ENCODE results near the gene SP1.

Gene SP1

DNA sequence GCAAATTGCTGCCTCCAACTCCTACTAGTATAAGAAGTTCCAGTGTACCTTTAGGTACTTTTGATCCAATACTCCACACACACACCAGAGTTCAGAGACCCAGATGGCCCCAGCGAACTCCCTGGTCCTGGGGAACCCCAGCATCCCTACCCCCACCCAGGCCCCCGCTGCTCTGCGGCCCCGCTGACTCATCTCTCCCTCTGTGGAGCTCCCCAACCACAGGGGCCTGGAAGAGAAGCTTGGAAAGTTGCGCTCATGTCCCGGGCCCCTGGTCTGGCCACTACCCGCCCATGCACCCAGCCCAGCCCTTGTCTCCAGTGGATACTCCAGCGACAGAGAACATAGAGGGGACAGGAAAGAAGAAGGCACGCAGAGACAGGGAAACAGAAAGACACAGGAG lies 39.6 kb upstream of the SP1 start:
- Histone ChIP-seq H3K27ac (ENCODE audit: extremely low read depth, low read depth, low read length) (no peak overlapping the region), H3K4me3 (ENCODE audit: low read depth, low read length) (no peak overlapping the region), H3K9me3 (ENCODE audit: control insufficient read depth, insufficient read depth, low read depth, low read length) (no peaks in the 10 kb centered on the region), H3K4me1 (ENCODE audit: control insufficient read depth, insufficient read depth, low read length) (no peaks in the 10 kb centered on the region), H3K36me3 (ENCODE audit: control insufficient read depth in 2 of 2, insufficient read depth in 1 of 2, low read length in 2 of 2) (no peaks in the 10 kb centered on the region)
- POLR2A ChIA-PET: no interaction called here
- CTCF ChIA-PET: interaction anchor here (1.0 to 7.0 kb wide), 2 partner anchors 12 to 13 kb away, joined by 6 to 156 read pairs; partner anchors contain the start of gene AAAS
- TF ChIP-seq BCL11B (tag by site-specific recombination; IDR thresholded peaks at IDR 0.05; ENCODE audit: low read depth) (no peak), KLF16 (tag by site-specific recombination; IDR thresholded peaks at IDR 0.05) (no peak), ZNF629 (tag by site-specific recombination; IDR thresholded peaks at IDR 0.05) (no peak), ZNF175 (tag by site-specific recombination; IDR thresholded peaks at IDR 0.05) (no peak), ZNF660 (tag by site-specific recombination; IDR thresholded peaks at IDR 0.05) (no peak), ZNF837 (tag by site-specific recombination; IDR thresholded peaks at IDR 0.05) (no peak), ZNF473 (tag by site-specific recombination; IDR thresholded peaks at IDR 0.05) (no peak), GLIS2 (tag by site-specific recombination; IDR thresholded peaks at IDR 0.05) (no peak), ZNF48 (tag by site-specific recombination; IDR thresholded peaks at IDR 0.05) (no peak), ZNF114 (tag by site-specific recombination; IDR thresholded peaks at IDR 0.05) (no peak), ZBTB20 (tag by site-specific recombination; IDR thresholded peaks at IDR 0.05) (no peak), SP2 (tag by site-specific recombination; IDR thresholded peaks at IDR 0.05) (no peak), RBAK (tag by site-specific recombination; IDR thresholded peaks at IDR 0.05) (no peak), ZBTB48 (tag by site-specific recombination; IDR thresholded peaks at IDR 0.05) (no peak)
- TF ChIP-seq, protein P1, sequence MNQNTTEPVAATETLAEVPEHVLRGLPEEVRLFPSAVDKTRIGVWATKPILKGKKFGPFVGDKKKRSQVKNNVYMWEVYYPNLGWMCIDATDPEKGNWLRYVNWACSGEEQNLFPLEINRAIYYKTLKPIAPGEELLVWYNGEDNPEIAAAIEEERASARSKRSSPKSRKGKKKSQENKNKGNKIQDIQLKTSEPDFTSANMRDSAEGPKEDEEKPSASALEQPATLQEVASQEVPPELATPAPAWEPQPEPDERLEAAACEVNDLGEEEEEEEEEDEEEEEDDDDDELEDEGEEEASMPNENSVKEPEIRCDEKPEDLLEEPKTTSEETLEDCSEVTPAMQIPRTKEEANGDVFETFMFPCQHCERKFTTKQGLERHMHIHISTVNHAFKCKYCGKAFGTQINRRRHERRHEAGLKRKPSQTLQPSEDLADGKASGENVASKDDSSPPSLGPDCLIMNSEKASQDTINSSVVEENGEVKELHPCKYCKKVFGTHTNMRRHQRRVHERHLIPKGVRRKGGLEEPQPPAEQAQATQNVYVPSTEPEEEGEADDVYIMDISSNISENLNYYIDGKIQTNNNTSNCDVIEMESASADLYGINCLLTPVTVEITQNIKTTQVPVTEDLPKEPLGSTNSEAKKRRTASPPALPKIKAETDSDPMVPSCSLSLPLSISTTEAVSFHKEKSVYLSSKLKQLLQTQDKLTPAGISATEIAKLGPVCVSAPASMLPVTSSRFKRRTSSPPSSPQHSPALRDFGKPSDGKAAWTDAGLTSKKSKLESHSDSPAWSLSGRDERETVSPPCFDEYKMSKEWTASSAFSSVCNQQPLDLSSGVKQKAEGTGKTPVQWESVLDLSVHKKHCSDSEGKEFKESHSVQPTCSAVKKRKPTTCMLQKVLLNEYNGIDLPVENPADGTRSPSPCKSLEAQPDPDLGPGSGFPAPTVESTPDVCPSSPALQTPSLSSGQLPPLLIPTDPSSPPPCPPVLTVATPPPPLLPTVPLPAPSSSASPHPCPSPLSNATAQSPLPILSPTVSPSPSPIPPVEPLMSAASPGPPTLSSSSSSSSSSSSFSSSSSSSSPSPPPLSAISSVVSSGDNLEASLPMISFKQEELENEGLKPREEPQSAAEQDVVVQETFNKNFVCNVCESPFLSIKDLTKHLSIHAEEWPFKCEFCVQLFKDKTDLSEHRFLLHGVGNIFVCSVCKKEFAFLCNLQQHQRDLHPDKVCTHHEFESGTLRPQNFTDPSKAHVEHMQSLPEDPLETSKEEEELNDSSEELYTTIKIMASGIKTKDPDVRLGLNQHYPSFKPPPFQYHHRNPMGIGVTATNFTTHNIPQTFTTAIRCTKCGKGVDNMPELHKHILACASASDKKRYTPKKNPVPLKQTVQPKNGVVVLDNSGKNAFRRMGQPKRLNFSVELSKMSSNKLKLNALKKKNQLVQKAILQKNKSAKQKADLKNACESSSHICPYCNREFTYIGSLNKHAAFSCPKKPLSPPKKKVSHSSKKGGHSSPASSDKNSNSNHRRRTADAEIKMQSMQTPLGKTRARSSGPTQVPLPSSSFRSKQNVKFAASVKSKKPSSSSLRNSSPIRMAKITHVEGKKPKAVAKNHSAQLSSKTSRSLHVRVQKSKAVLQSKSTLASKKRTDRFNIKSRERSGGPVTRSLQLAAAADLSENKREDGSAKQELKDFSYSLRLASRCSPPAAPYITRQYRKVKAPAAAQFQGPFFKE (tag by site-specific recombination; IDR thresholded peaks at IDR 0.05; ENCODE audit: borderline replicate concordance): no peak
- TF ChIP-seq, protein P2, sequence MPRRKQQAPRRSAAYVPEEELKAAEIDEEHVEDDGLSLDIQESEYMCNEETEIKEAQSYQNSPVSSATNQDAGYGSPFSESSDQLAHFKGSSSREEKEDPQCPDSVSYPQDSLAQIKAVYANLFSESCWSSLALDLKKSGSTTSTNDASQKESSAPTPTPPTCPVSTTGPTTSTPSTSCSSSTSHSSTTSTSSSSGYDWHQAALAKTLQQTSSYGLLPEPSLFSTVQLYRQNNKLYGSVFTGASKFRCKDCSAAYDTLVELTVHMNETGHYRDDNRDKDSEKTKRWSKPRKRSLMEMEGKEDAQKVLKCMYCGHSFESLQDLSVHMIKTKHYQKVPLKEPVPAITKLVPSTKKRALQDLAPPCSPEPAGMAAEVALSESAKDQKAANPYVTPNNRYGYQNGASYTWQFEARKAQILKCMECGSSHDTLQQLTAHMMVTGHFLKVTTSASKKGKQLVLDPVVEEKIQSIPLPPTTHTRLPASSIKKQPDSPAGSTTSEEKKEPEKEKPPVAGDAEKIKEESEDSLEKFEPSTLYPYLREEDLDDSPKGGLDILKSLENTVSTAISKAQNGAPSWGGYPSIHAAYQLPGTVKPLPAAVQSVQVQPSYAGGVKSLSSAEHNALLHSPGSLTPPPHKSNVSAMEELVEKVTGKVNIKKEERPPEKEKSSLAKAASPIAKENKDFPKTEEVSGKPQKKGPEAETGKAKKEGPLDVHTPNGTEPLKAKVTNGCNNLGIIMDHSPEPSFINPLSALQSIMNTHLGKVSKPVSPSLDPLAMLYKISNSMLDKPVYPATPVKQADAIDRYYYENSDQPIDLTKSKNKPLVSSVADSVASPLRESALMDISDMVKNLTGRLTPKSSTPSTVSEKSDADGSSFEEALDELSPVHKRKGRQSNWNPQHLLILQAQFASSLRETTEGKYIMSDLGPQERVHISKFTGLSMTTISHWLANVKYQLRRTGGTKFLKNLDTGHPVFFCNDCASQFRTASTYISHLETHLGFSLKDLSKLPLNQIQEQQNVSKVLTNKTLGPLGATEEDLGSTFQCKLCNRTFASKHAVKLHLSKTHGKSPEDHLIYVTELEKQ (tag by site-specific recombination; IDR thresholded peaks at IDR 0.05; ENCODE audit: borderline replicate concordance): no peak
- TF ChIP-seq, protein P3, sequence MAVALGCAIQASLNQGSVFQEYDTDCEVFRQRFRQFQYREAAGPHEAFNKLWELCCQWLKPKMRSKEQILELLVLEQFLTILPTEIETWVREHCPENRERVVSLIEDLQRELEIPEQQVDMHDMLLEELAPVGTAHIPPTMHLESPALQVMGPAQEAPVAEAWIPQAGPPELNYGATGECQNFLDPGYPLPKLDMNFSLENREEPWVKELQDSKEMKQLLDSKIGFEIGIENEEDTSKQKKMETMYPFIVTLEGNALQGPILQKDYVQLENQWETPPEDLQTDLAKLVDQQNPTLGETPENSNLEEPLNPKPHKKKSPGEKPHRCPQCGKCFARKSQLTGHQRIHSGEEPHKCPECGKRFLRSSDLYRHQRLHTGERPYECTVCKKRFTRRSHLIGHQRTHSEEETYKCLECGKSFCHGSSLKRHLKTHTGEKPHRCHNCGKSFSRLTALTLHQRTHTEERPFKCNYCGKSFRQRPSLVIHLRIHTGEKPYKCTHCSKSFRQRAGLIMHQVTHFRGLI (tag by site-specific recombination; IDR thresholded peaks at IDR 0.05): no peak
- TF ChIP-seq, protein P4, sequence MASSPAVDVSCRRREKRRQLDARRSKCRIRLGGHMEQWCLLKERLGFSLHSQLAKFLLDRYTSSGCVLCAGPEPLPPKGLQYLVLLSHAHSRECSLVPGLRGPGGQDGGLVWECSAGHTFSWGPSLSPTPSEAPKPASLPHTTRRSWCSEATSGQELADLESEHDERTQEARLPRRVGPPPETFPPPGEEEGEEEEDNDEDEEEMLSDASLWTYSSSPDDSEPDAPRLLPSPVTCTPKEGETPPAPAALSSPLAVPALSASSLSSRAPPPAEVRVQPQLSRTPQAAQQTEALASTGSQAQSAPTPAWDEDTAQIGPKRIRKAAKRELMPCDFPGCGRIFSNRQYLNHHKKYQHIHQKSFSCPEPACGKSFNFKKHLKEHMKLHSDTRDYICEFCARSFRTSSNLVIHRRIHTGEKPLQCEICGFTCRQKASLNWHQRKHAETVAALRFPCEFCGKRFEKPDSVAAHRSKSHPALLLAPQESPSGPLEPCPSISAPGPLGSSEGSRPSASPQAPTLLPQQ (tag by site-specific recombination; IDR thresholded peaks at IDR 0.05): no peak
- TF ChIP-seq, protein P5, sequence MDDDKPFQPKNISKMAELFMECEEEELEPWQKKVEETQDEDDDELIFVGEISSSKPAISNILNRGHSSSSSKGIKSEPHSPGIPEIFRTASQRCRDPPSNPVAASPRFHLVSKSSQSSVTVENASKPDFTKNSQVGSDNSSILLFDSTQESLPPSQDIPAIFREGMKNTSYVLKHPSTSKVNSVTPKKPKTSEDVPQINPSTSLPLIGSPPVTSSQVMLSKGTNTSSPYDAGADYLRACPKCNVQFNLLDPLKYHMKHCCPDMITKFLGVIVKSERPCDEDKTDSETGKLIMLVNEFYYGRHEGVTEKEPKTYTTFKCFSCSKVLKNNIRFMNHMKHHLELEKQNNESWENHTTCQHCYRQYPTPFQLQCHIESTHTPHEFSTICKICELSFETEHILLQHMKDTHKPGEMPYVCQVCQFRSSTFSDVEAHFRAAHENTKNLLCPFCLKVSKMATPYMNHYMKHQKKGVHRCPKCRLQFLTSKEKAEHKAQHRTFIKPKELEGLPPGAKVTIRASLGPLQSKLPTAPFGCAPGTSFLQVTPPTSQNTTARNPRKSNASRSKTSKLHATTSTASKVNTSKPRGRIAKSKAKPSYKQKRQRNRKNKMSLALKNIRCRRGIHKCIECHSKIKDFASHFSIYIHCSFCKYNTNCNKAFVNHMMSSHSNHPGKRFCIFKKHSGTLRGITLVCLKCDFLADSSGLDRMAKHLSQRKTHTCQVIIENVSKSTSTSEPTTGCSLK (tag by site-specific recombination; IDR thresholded peaks at IDR 0.05): no peak

All from HEK293 (cell line).